ENCODE results near the gene PIH1D2. TPM values are rescaled to one million over a fixed set of nuclear protein-coding genes. Genes with fewer than 3 reads are reported as not detected.

PIH1D2 gene
- total and polyA plus RNA-seq, 10 donors = 0.18 to 2.2 (median 0.67) TPM

GRCh38 chr11:112024773-112025678 lies 48.8 kb downstream of the PIH1D2 start, which contains the start of gene DLAT:
TSS of gene DLAT (plus strand) at chr11:112025408. CDS start at chr11:112025473, 65 bp downstream.
- Histone ChIP-seq H3K27ac (peak within 1 kb of the TSS; percentile 69 to 94 (median 92)), H3K36me3 (peaks cover 0 to 23% (median 20%) of the 10 kb centered on the region in 6 donors), H3K4me1 (peaks cover 8 to 30% (median 22%) of the 10 kb centered on the region in 6 donors), H3K27me3 (replicated peaks in 1 of 7) (no peaks in the 10 kb centered on the region), H3K4me3 (peak within 1 kb of the TSS; percentile 58 to 88 (median 82)), H3K9me3 (no peaks in the 10 kb centered on the region)
- WGBS, 5 donors = 0 to 1% (median 0%) methylated on average over 66 to 71 of the region's 71 CpGs
- intact Hi-C loops (cut with DNase I; ENCODE audit: low total_unique reads) = loop anchor here (5.0 kb wide), 1 partner anchor 62 kb away; the partner anchor contains the start of genes SDHD and TIMM8B
- TF ChIP-seq POLR2A (IDR thresholded peaks at IDR 0.05) (peak in 1 of 3 donors; percentile 54), CTCF (IDR thresholded peaks at IDR 0.05 in 8 of 11, conservative IDR thresholded peaks at IDR 0.05 in 3 of 11) (peak in 1 of 11 experiments; percentile 14), POLR2AphosphoS5 (IDR thresholded peaks at IDR 0.05) (peak; percentile 86 to 90 (median 88))
- peak; percentile 96 for DNase-seq

DNA sequence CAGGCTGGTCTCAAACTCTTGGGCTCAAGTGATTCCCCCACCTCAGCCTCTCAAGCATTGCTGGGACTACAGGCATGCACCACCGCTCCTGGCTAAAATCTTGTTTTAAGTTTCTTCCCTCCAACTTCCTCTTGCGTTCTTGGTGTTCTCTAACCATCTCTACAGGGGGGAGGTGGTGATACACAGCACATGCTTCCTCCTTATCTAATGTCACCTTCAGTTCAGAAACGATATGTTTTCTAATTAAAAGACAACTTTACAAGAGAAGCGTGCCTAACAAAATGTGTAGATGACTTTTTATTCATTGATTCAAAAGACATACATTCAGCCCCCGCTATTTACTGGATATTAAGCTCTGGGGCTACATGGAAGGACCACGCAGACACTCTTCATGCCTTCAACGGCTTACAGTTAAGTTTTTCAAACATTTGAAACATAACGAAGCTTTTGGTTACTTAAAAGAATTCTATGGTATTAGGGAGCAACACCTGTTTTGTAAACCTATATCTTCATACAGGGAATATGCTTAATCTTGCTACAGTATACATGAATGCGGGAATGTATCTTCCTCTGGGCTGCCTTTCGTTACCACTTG lies 49.5 kb downstream of the PIH1D2 start:
- no peak for DNase-seq
- Histone ChIP-seq H3K4me3 (peak overlapping the region; percentile 58 to 88 (median 82)), H3K27ac (peak overlapping the region; percentile 69 to 94 (median 92)), H3K36me3 (peaks cover 0 to 20% (median 12%) of the 10 kb centered on the region in 6 donors), H3K27me3 (replicated peaks in 1 of 7) (no peaks in the 10 kb centered on the region), H3K9me3 (no peaks in the 10 kb centered on the region), H3K4me1 (peaks cover 8 to 30% (median 22%) of the 10 kb centered on the region in 6 donors)
- 6 to 14% (median 10%) methylated on average over 10 of the region's 10 CpGs for WGBS, 5 donors
- intact Hi-C loops (cut with DNase I; ENCODE audit: low total_unique reads) = loop anchor here (5.0 kb wide), 1 partner anchor 63 kb away; the partner anchor contains the start of genes SDHD and TIMM8B
- TF ChIP-seq POLR2A (IDR thresholded peaks at IDR 0.05) = no peak
- TF ChIP-seq POLR2AphosphoS5 (IDR thresholded peaks at IDR 0.05) = no peak
- no peak for TF ChIP-seq CTCF (IDR thresholded peaks at IDR 0.05 in 8 of 11, conservative IDR thresholded peaks at IDR 0.05 in 3 of 11)

DNA sequence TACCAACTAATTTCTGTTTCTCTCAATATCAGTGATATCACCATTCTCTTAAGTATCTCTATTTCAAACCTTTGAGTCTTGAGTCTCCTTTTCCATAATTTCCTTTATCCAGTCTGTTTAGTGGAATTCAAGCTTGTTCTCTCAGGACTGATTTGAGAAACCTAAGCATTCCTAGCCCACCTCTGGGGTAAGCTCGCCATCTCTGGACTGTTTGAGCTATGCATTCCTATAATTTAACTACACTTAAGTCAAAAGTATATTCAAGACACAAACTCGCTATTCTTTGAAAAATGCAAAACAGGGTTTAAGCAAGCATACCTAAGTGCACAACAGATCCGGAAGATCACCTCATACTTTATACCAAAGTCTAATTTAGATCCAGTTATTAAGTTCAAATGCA lies 50.7 kb downstream of the PIH1D2 start:
- Histone ChIP-seq H3K4me3 (no peak overlapping the region), H3K4me1 (peaks cover 8 to 30% (median 22%) of the 10 kb centered on the region in 6 donors), H3K27me3 (replicated peaks in 1 of 7) (no peaks in the 10 kb centered on the region), H3K9me3 (no peaks in the 10 kb centered on the region), H3K36me3 (peaks cover 0 to 14% (median under 1%) of the 10 kb centered on the region in 6 donors), H3K27ac (peak overlapping the region in 3 of 8 donors; percentile 92 to 94 (median 92))
- WGBS, 5 donors = 73 to 83% (median 82%) methylated on average over 3 of the region's 3 CpGs
- TF ChIP-seq POLR2A (IDR thresholded peaks at IDR 0.05) = no peak
- TF ChIP-seq CTCF (IDR thresholded peaks at IDR 0.05 in 8 of 11, conservative IDR thresholded peaks at IDR 0.05 in 3 of 11) = no peak
- no peak for TF ChIP-seq POLR2AphosphoS5 (IDR thresholded peaks at IDR 0.05)
- intact Hi-C loops (cut with DNase I; ENCODE audit: low total_unique reads) = loop anchor here (5.0 kb wide), 1 partner anchor 64 kb away; the partner anchor contains the start of genes SDHD and TIMM8B
- DNase-seq = no peak

Measured in spleen (tissue), 11 donors.